Measurements from ENCODE around the gene NPAS3. TPM values are rescaled to one million over a fixed set of nuclear protein-coding genes. Genes with fewer than 3 reads are reported as not detected.

NPAS3 gene
- total RNA-seq, 3 donors from 2014 or later, result 0.96 to 4.0 (median 2.0) TPM

DNA sequence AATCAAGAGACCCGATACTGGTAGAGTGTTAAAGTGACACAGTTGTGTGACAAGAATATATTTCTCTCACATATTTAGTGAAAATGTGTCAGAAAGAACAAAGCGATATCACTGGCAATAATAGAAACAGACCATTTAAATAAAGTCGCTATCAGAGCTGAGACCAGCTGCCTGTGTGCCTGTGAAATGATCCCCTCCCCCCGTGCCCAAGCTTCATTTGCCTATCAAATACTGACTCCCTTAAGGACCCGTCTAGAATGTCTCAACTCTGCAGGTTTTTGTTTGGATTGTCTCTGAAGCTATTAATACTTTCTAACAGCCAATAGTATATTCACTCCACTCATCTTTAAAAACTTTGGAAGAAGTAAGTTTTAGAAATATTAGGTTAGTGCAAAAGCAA lies 913.3 kb downstream of the NPAS3 start:
- H3K4me3 ChIP-seq, result no peak overlapping the region
- no peaks in the 10 kb centered on the region for H3K27me3 ChIP-seq
- intact Hi-C loops (cut with DNase I; ENCODE audit: low total_unique reads), result no loop called here
- TF ChIP-seq, protein P1, sequence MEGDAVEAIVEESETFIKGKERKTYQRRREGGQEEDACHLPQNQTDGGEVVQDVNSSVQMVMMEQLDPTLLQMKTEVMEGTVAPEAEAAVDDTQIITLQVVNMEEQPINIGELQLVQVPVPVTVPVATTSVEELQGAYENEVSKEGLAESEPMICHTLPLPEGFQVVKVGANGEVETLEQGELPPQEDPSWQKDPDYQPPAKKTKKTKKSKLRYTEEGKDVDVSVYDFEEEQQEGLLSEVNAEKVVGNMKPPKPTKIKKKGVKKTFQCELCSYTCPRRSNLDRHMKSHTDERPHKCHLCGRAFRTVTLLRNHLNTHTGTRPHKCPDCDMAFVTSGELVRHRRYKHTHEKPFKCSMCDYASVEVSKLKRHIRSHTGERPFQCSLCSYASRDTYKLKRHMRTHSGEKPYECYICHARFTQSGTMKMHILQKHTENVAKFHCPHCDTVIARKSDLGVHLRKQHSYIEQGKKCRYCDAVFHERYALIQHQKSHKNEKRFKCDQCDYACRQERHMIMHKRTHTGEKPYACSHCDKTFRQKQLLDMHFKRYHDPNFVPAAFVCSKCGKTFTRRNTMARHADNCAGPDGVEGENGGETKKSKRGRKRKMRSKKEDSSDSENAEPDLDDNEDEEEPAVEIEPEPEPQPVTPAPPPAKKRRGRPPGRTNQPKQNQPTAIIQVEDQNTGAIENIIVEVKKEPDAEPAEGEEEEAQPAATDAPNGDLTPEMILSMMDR (IDR thresholded peaks at IDR 0.05), result no peak
- no peak for TF ChIP-seq POLR2AphosphoS5 (IDR thresholded peaks at IDR 0.05)
- TF ChIP-seq POLR2A (IDR thresholded peaks at IDR 0.05), result no peak
- H3K9me3 ChIP-seq, result no peaks in the 10 kb centered on the region
- no peaks in the 10 kb centered on the region for H3K36me3 ChIP-seq
- DNase-seq (ENCODE audit: low spot score in 2 of 2), result no peak
- no peak overlapping the region for H3K27ac ChIP-seq
- H3K4me1 ChIP-seq, result no peaks in the 10 kb centered on the region

Data from breast epithelium (tissue), 4 donors.